GM19351 (cell line): Measurements from ENCODE around the gene HBE1.
"Not testable (repeated sequence)": the region's sequence is repeated elsewhere in the genome, so short reads cannot be mapped to it uniquely, and the experiment has no call there.

Experiments used
- ATAC-seq: cut with Tn5 transposase; IDR thresholded peaks from one replicate; pipeline ENCODE4 v1.9.1; 2021; ENCODE audit warnings: mild to moderate bottlenecking, moderate library complexity; ENCODE audit not compliant: unreplicated experiment

Gene HBE1

DNA sequence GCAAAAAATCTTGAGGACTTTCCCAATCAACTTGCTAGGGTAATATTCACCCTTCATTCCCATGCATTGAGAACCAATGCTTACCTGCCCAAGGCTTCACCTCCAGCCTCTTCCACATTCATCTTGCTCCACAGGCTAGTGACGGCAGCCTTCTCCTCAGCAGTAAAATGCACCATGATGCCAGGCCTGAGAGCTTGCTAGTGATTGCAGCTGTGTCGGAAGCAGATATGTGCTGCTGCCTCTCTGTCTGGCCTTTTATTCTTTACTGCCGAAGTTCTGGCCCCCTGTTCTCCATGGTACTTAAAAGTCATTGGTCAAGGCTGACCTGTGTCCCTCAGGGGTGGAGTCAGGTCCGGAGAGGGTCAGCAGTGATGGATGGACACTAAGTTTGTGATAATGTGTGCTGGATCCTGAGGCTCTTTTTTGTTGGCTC lies at the start of gene HBE1:
TSS of gene HBE1 (minus strand) at position 231 of the 433 bp plus-strand sequence. CDS start at position 176, 55 bp downstream.
- ATAC-seq, result no peak

DNA sequence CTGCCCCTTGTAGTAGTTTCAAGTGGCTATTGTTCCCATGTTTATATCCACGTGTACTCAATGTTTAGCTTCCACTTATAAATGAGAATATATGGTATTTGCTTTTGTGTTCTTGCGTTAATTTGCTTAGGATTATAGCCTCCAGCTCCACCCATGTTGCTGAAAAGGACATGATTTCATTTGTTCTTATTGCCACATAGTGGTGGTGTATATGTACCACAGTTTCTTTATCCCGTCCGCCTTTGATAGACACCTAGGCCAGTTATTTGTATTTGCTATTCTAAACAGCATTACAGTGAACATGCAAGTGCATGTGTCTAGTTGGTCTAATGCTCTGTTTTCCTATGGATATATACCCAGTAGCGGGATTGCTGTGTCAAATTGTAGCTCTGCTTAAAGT lies 47.5 kb upstream of the HBE1 start:
- no peak for ATAC-seq

DNA sequence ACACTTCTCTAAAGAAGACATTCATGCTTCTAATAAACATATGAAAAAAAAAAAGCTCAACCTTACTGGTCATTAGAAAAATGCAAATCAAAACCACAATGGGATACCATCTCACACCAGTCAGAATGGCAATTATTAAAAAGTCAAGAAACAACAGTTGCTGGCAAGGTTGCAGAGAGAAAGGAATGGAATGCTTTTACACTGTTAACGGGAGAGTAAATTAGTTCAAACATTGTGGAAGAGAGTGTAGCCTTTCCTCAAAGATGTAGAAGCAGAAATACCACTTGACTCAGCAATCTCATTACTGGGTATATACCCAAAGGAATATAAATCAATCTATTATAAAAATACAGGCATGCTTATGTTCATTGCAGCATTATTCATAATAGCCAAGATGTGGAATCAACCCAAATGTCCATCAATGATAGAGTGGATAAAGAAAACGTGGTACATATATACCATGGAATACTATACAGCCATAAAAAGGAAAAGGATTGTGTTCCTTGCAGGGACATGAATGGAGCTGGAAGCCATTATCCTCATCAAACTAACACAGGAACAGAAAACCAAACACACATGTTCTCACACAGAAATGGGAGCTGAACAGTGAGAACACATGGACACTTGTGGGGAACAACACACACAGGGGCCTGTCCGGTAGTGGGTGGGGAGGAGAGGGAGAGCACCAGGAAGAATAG lies 43.7 kb upstream of the HBE1 start:
- ATAC-seq, result not testable (repeated sequence)

DNA sequence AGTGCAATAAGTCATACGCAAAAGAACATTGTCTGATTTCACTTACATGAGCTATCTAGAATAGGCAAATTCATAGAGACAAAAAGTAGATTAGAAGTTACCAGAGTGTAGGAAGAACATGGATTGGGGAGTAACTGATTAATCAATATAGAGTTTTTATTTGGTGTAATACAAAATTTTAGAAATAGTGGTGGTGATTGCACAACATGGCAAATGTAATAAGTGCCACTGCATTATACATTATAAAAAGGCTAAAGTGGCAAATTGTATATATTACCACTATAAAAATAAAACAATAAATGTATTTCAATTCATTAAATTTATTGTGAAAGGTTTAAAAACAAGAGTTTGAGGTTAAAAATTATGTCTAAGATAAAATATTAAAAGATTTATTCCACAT lies 40.7 kb upstream of the HBE1 start:
- no peak for ATAC-seq

DNA sequence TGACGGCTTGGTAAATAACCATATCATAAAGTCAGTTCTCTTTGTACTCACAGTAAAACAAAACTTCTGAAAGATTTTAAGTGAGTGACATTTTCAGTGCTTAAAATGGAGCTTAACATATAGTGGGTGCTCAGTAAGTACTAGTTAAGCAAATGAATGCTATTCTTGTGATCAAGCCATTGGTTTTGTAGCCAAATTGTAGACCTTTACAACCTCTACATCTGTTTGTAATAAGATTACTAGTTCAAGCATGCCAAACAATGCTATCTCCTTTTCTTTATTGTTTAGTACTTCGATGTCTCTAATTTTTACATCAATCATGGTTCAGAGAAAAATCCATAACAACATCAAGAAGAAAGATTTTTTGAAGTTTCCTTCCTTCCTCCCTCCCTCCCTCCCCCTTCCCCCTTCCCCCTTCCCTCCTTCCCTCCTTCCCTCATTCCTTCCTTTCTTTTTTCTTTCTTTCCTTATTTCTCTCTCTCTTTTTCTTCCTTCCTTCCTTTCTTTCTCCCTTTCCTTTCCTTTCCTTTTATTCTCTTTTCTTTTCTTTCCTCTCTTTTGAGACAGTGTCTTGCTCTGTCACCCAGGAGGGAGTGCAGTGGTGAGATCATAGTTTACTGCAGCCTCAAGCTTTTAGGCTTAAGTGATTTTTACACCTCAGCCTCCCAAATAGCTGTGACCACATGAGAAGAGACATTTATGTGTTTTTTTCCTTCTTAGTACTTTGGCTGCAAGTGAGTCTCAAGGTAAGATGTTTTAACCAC lies 37.7 kb upstream of the HBE1 start:
- no peak for ATAC-seq

DNA sequence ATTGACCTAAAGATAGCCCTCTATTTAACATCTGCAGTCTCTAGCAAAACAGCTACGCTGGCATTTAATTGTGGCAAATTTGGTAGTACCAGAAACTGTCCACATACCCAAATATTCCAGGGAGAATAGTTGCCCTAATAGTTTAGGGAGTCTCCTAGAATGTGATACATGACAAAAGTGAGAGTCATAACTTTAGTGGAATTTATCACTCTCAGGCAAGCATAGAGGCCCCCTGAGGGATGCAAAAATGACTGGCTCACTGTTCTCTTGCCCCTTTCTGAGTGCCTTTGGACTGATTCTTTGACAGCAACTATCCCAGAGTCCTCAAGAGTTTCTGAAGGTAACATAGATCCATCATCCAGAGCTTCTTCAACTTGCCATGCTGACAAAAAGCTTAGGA lies 34.3 kb upstream of the HBE1 start:
- no peak for ATAC-seq

DNA sequence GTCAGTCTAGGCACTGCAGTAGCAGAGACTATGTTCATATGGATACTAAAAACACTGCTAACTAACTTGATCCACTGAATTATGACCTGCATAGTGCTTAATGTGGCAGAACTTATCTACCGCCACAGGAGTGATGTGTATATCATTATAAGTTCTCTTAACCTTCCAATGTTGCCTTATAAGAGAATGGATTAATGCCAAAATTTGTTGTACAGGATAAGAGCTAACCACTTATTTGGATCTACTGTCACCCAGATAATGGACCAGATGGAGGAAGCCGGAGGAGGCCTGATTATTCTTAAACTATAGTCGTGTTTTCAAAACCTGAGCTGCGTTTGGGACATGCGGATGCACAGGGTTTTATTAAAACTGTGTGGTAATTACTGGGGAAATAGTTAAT lies 33.9 kb upstream of the HBE1 start:
- no peak for ATAC-seq

DNA sequence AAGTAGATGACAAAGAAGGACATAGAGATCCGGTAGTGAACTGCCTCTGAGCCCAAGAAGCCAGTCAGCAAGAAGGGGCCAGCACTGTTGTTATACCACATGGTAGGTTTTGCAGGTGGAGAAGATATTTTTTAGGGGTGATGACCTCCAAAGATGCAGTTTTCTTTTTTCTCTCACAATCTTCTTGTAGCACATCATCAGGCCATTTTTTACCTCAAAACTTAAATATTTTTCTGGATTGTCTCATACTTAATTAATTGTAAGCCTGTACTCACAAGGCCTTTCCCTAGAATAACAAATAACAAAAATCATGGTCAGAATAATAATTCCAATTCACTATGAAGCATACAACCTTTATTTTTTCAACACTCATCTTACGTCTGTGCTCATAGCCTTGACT lies 32.1 kb upstream of the HBE1 start, which contains the start of gene OR51B4:
TSS of gene OR51B4 (minus strand) at position 101 of the 400 bp plus-strand sequence. CDS start at position 101, 0 bp downstream.
- no peak for ATAC-seq

DNA sequence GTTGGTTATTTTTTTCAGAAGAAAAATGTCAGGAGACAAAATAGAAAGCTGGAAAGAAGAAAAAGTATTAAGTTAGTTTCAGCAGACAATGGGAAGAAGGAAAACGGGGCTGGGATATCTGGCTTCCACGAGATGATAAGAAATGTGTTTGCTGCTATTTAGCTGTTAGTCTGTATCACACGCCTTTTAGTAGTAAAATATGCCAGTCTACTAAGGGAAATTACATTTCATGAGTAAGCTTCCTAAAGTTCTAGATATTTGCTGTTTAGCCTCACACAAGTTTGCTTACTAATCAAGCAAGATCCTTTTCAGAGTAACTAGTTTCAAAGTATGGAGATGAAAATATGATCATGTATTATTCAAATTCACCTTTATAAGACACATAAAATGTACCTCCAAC lies 30.5 kb upstream of the HBE1 start:
- ATAC-seq, result no peak

DNA sequence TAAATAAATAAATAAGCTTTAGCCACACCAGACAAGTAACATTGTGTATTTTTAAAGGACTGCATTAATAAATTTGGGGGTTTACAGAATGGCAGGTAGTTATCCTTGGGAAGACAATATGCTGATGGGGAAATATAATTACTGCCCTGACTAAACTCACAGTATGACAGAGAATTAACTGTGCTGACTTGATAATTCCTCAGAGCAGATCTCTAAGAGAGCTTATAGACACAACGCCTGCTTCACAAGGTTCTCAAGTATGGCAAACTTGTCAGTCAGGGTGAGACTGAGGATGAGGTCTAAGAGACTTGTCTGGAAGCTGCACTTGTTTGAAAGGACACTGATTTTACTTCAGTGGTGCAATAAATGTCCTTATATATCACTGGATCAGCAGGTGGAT lies 28.7 kb upstream of the HBE1 start:
- ATAC-seq, result no peak

DNA sequence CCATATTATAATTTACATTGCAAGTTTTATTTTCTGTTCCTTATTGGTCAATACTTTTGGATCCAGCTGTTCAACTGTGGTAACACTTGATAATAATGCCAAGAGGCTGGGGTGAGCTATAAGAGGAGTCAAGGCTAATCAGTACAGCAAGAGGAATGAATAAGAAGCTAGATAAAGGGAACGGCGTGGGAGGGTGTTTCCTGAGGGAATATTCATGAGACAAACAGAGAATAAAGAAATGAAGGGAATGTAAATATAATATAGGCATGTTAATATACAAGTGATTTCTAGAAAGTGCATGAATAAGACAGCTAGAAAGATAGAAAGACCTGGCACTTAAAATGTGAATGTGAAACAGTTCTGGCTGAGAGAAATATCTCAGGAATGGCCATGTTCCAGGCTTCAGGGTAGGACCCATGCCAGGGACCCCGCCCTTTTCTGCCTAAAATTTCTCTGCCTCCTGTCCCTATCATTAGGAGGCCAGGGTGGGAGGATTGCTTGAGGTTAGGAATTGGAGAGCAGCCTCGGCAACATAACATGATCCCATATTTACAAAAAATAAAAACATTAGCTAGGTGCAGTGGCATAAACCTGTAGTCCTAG lies 28.1 kb upstream of the HBE1 start:
- no peak for ATAC-seq

DNA sequence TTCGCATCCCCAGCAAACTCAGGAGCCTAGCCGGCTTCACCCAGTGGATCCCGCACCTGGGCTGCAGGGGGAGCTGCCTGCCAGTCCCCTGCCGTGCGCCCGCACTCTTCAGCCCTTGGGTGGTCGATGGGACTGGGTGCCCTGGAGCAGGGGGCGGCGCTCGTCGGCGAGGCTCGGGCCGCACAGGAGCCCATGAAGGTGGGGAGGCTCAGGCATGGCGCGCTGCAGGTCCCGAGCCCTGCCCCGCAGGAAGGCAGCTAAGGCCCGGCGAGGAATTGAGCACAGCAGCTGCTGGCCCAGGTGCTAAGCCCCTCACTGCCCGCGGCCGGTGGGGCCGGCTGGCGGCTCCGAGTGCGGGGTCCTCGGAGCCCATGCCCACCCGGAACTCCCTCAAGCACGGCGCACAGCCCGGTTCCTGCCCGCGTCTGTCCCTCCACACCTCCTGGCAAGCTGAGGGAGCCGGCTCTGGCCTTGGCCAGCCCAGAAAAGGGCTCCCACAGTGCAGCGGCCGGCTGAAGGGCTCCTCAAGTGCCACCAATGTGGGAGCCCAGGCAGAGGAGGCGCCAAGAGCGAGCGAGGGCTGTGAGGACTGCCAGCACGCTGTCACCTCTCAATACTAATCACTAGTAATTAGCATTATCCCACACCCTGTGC lies 24.7 kb upstream of the HBE1 start:
- not testable (repeated sequence) for ATAC-seq

DNA sequence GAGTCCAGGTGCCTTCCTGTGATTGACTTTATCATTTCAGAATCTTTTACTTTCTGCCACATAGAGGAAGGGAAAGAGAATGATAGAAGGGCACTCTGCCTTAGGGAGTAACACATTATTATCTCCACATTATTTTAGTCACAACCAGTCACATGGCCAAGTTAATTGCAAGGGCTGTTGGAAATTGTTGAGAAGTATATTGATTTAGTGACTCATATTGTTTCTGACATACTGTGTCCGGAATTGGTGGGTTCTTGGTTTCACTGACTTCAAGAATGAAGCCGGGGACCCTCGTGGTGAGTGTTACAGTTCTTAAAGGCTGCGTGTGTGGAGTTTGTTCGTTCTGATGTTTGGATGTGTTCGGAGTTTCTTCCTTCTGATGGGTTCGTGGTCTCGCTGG lies 23.3 kb upstream of the HBE1 start:
- ATAC-seq, result no peak

DNA sequence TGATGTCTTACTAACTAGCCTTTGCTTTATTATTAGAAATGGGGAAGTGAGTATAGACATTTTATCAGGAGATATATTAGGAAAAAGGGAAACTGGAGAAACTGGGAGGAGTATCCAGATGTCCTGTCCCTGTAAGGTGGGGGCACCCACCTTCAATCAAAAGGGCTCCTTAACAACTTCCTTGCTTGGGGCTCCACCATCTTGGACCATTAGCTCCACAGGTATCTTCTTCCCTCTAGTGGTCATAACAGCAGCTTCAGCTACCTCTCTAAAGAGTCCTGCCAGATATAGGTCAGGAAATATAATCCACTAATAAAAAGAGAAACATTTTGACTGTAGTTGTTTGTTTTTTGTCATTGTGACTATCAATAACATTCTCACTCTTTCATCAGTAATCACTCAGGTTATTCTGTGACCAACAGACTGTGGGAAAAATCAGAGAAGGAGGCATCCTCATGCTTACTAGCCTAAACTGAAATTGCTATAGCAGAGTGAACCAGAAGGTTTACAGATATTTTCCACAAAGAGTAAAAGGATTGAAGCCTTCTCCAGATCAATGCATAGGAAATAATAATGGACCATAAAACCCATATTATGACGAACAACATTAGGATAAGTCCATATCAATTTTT lies 21.6 kb upstream of the HBE1 start:
- peak; percentile 100 for ATAC-seq

DNA sequence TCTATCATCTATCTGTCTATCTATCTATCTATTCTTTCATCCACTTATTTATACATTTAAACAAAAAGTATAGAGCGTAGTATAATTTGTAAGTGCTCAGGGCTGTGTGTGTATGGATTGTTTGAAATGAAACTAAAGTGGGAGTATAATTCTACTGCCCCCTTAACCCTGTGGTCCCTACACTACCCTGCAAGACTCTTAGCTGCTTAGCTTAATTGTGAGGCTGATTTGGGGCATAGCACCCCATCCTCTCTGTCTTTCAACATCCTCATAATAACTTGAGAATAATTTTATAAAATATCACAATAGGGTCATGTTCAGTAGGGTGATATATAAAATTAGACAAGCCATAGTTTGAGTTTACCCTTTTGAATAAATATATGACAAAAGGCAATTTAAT lies 20.4 kb upstream of the HBE1 start:
- ATAC-seq, result no peak

DNA sequence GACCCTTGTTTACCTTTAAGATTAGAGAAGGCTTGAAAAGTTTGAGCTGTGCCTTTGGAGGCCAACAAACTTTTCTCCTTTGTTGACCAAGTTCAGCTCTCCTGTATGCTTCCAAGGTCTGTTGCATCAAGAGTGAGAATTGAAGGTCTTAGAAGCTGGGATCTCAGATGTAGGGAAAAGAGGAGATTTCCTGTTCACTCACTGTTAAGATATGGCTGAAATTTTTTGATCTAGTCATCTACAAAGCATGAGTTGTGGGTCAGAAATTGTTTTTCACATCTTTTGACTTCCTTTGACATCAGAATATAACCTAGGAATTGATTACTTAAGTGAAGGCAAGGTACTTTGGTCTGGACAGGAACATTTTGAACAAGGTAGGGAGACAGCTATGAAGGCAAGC lies 20.0 kb upstream of the HBE1 start:
- no peak for ATAC-seq

DNA sequence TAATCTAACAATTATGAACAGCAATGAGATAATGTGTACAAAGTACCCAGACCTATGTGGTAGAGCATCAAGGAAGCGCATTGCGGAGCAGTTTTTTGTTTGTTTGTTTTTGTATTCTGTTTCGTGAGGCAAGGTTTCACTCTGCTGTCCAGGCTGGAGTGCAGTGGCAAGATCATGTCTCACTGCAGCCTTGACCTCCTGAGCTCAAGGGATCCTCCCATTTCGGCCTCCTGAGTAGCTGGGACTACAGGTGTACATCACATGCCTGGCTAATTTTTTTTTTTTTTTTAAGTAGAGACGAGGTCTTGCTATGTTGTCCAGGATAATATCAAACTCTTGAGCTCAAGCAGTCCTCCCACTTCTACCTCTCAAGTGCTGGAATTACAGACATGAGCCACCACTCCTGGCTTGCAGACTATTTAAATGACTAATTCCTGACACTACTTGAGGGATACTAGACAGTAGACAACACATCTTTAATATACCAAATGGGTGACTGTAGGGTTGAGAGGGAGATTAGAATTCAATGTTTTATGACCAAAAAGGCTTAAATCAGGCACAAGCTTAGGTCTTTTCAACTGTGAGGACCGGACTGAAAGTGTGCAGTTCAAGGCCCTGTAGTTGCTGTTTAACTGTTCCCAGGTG lies 19.3 kb upstream of the HBE1 start:
- no peak for ATAC-seq

DNA sequence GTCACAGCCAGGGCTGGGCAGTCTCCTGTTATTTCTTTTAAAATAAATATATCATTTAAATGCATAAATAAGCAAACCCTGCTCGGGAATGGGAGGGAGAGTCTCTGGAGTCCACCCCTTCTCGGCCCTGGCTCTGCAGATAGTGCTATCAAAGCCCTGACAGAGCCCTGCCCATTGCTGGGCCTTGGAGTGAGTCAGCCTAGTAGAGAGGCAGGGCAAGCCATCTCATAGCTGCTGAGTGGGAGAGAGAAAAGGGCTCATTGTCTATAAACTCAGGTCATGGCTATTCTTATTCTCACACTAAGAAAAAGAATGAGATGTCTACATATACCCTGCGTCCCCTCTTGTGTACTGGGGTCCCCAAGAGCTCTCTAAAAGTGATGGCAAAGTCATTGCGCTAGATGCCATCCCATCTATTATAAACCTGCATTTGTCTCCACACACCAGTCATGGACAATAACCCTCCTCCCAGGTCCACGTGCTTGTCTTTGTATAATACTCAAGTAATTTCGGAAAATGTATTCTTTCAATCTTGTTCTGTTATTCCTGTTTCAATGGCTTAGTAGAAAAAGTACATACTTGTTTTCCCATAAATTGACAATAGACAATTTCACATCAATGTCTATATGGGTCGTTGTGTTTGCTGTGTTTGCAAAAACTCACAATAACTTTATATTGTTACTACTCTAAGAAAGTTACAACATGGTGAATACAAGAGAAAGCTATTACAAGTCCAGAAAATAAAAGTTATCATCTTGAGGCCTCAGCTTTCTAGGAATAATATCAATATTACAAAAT lies 18.6 kb upstream of the HBE1 start:
- ATAC-seq, result no peak

DNA sequence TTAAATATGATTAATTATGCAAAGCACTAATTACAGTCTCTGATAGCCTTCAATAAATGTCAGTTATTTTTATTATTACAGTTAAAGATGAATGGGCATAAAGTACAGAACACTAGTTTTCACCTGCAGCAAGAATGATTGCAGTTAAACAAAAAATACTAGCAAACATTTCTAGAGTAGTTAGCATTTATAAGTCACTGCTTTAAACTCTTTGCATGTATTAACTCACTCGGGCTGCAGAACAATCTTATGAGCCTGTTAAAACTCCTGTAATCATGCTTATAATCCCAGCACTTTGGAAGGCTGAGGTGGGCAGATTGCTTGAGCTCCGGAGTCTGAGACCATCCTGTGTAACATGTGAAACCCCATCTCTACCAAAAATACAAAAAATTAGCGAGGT lies 17.2 kb upstream of the HBE1 start:
- ATAC-seq, result no peak

DNA sequence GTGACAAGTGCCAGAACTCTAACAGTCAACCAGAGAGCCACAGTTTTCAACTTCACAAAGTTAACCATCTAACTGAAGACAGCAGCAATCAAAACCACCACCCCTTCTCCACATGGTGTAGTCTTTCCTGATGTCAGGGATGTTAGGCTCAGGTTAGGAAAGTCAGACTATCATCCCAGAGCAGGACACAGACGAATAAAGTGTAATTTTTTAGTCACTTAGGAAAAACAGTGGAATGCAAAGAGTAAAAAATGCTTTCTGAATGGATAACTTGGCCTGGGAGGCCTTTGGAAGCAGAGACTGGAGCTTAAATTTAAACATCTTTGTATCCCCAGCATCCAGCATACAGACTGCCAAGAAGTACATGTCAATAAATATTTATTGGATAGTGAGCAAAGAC lies 16.6 kb upstream of the HBE1 start:
- ATAC-seq, result no peak
